HepG2 (cell line): ENCODE data around the gene NAALADL1. TPM values are rescaled to one million over a fixed set of nuclear protein-coding genes. Genes with fewer than 3 reads are reported as not detected.

Experiments used
- ARHGAP35 ChIP-seq: sonication (generic); formaldehyde crosslinking; IDR thresholded peaks from 2 replicates; pipeline ENCODE4 v1.9.0; 2022; ENCODE audit warnings: mild to moderate bottlenecking, inconsistent platforms, moderate library complexity, missing genetic modification reagents, borderline replicate concordance
- FOXA3 ChIP-seq: IDR thresholded peaks from 2 replicates; pipeline ENCODE4 v1.6.1; 2016; ENCODE audit warnings: missing genetic modification reagents, missing compliant biosample characterization
- GTF3A ChIP-seq: sonication (generic); formaldehyde crosslinking; conservative IDR thresholded peaks from 2 replicates; pipeline ENCODE4 v1.4.0; 2020; ENCODE audit warnings: mild to moderate bottlenecking, missing genetic modification reagents
- MAF1 ChIP-seq: sonication (generic); formaldehyde crosslinking; IDR thresholded peaks from 2 replicates; pipeline ENCODE4 v1.5.0; 2020; ENCODE audit warnings: missing genetic modification reagents, borderline replicate concordance
- MTA1 ChIP-seq: sonication (generic); formaldehyde crosslinking; IDR thresholded peaks from 2 replicates; pipeline ENCODE4 v1.4.0; 2020; ENCODE audit warnings: missing genetic modification reagents, mild to moderate bottlenecking, borderline replicate concordance
- NFE2 ChIP-seq: sonication (generic); formaldehyde crosslinking; IDR thresholded peaks from 2 replicates; pipeline ENCODE4 v1.4.0; 2020; ENCODE audit warnings: missing genetic modification reagents
- NR1H2 ChIP-seq: sonication (generic); formaldehyde crosslinking; IDR thresholded peaks from 2 replicates; pipeline ENCODE4 v1.8.1; 2022; ENCODE audit warnings: low read depth, missing genetic modification reagents, borderline replicate concordance
- PHB2 ChIP-seq: fragments of 450-650 bp; IDR thresholded peaks from 2 replicates; pipeline ENCODE4 v1.6.1; 2018; ENCODE audit not compliant: partially characterized antibody
- RBM39 ChIP-seq: fragments of 200-400 bp; formaldehyde crosslinking; IDR thresholded peaks from one replicate; pipeline ENCODE4 v1.6.1; 2018; ENCODE audit warnings: antibody characterized with exemption, mild to moderate bottlenecking, low read depth, low read length; ENCODE audit not compliant: poor library complexity, severe bottlenecking
- TP53 ChIP-seq: sonication (generic); formaldehyde crosslinking; conservative IDR thresholded peaks from 2 replicates; pipeline ENCODE4 v1.4.0; 2020; ENCODE audit warnings: missing genetic modification reagents
- ZBTB21 ChIP-seq: sonication (generic); formaldehyde crosslinking; IDR thresholded peaks from 2 replicates; pipeline ENCODE4 v1.4.0; 2020; ENCODE audit warnings: missing genetic modification reagents
- ZBTB7A ChIP-seq: sonication (generic); formaldehyde crosslinking; IDR thresholded peaks from 2 replicates; pipeline ENCODE4 v1.8.0; 2022; ENCODE audit warnings: mild to moderate bottlenecking, missing genetic modification reagents
- ZFP36L1 ChIP-seq: sonication (generic); formaldehyde crosslinking; IDR thresholded peaks from 2 replicates; pipeline ENCODE4 v1.8.0; 2022; ENCODE audit warnings: mild to moderate bottlenecking, missing genetic modification reagents, moderate library complexity
- ZKSCAN8 ChIP-seq: IDR thresholded peaks from 2 replicates; pipeline ENCODE4 v1.6.1; 2016; ENCODE audit warnings: borderline replicate concordance, missing genetic modification reagents, missing compliant biosample characterization
- ZNF326 ChIP-seq: sonication (generic); formaldehyde crosslinking; IDR thresholded peaks from 2 replicates; pipeline ENCODE4 v1.4.0; 2020; ENCODE audit warnings: missing genetic modification reagents, borderline replicate concordance
- ZNF44 ChIP-seq: sonication (generic); formaldehyde crosslinking; IDR thresholded peaks from 2 replicates; pipeline ENCODE4 v1.5.1; 2020; ENCODE audit warnings: mild to moderate bottlenecking, missing genetic modification reagents
- ZNF879 ChIP-seq: sonication (generic); formaldehyde crosslinking; IDR thresholded peaks from 2 replicates; pipeline ENCODE4 v1.8.1; 2023; ENCODE audit warnings: missing genetic modification reagents
- polyA plus RNA-seq, 8 experiments: library from polyadenylated mRNA; depleted of rRNA in 3 of 8; stranded (reverse) in 7 of 8; unstranded in 1 of 8; fragments of >200 nt; fragmentation: Illumina TruSeq in 4 of 8; extraction: Trizol in 4 of 8; gene quantifications; 2 replicates each; pipeline versions ENCODE4 v1.2.1 to v1.2.3, GENCODE V29; 2011 to 2016; ENCODE audit warnings: low read depth in 4 of 8, missing spikeins in 1 of 8, mixed read lengths in 1 of 8; ENCODE audit not compliant: insufficient read depth in 1 of 8
- total RNA-seq, 5 experiments: library from RNA; depleted of rRNA; stranded (reverse); fragments of >200 nt; fragmentation: Illumina TruSeq; extraction: Trizol; gene quantifications; 2 replicates each; pipeline ENCODE4 v1.2.3, GENCODE V29; 2016; ENCODE audit warnings: low read depth in 1 of 5
- TF ChIP-seq, protein P1 (sequence below): sonication (generic); formaldehyde crosslinking; IDR thresholded peaks from 2 replicates; pipeline ENCODE4 v1.5.1; 2020; ENCODE audit warnings: missing genetic modification reagents, mild to moderate bottlenecking, borderline replicate concordance
- TF ChIP-seq, protein P2 (sequence below): IDR thresholded peaks from 2 replicates; pipeline ENCODE4 v1.6.1; 2018; ENCODE audit warnings: missing genetic modification reagents, mild to moderate bottlenecking, missing compliant biosample characterization
- TF ChIP-seq, protein P3 (sequence below): sonication (generic); formaldehyde crosslinking; IDR thresholded peaks from 2 replicates; pipeline ENCODE4 v1.4.0; 2020; ENCODE audit warnings: missing genetic modification reagents
- TF ChIP-seq, protein P4 (sequence below): sonication (generic); formaldehyde crosslinking; IDR thresholded peaks from 2 replicates; pipeline ENCODE4 v1.5.1; 2020; ENCODE audit warnings: mild to moderate bottlenecking, missing genetic modification reagents, borderline replicate concordance

NAALADL1 gene
- total and polyA plus RNA-seq, 2 of the 13 experiments (the other 11 are each of a cell fraction or from before 2014, with no cell fraction given): 9.3 to 33.9 TPM

DNA sequence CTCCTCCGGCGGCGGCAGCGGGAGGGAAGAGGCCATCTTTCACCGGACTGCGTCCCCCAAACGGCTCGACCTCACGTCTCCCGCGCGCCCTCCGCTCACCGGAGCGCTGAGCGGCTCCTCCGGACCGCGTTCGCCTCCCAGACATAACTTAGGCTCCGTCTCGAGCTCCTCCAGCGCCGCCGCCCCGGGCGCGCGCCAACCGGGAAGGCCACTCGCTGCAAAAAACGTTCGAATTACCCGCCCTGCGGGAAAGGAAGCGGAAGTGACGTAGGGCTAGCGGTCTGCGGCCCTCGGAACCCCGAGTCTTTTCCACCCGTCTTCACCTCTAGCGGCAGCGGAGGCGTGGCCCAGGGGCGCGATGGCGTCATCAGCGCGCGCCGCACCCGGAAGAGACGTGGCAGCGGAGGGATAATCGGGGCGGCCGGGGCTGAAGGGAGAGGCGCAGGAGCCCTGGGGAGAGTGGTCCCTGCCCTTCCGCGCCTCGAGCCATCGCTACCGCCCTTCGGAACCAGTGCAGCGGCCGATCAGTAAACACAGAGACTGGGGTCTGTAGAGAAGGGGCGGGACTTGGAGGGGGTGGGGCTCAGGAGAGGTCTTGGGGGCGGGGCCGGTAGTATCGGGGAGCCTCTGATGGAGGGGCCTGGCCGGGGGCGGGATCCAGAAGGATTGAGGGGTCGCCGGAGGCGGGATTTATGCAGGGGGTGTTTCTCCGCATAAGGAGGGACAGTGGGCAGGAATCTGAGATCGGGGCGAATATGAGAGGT lies 25.7 kb upstream of the NAALADL1 start, which contains the start of the genes CDCA5 and ZFPL1 (continued):
- TF ChIP-seq FOXA3 (CRISPR knock-in tag): peak; percentile 72
- TF ChIP-seq GTF3A (CRISPR knock-in tag): no peak
- TF ChIP-seq MTA1 (CRISPR knock-in tag): peak; percentile 82
- TF ChIP-seq, protein P1, sequence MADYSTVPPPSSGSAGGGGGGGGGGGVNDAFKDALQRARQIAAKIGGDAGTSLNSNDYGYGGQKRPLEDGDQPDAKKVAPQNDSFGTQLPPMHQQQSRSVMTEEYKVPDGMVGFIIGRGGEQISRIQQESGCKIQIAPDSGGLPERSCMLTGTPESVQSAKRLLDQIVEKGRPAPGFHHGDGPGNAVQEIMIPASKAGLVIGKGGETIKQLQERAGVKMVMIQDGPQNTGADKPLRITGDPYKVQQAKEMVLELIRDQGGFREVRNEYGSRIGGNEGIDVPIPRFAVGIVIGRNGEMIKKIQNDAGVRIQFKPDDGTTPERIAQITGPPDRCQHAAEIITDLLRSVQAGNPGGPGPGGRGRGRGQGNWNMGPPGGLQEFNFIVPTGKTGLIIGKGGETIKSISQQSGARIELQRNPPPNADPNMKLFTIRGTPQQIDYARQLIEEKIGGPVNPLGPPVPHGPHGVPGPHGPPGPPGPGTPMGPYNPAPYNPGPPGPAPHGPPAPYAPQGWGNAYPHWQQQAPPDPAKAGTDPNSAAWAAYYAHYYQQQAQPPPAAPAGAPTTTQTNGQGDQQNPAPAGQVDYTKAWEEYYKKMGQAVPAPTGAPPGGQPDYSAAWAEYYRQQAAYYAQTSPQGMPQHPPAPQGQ (CRISPR knock-in tag): no peak
- TF ChIP-seq ZBTB7A (CRISPR knock-in tag): 0 out of 2 replicates have a peak, but pooled peaks have one; percentile 36
- TF ChIP-seq ZBTB21 (CRISPR knock-in tag): peak; percentile 75; the same call in 1 of the 2 replicates
- TF ChIP-seq ARHGAP35: no peak; the same call in 1 of the 2 replicates
- no peak for TF ChIP-seq PHB2
- TF ChIP-seq, protein P2, sequence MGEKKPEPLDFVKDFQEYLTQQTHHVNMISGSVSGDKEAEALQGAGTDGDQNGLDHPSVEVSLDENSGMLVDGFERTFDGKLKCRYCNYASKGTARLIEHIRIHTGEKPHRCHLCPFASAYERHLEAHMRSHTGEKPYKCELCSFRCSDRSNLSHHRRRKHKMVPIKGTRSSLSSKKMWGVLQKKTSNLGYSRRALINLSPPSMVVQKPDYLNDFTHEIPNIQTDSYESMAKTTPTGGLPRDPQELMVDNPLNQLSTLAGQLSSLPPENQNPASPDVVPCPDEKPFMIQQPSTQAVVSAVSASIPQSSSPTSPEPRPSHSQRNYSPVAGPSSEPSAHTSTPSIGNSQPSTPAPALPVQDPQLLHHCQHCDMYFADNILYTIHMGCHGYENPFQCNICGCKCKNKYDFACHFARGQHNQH (CRISPR knock-in tag): peak; percentile 78
- TF ChIP-seq NFE2 (CRISPR knock-in tag): no peak
- TF ChIP-seq ZFP36L1 (CRISPR knock-in tag): peak; percentile 64; the same call in 1 of the 2 replicates
- TF ChIP-seq TP53: no peak
- no peak for TF ChIP-seq MAF1 (CRISPR knock-in tag)
- TF ChIP-seq ZNF44: no peak
- no peak for TF ChIP-seq NR1H2 (CRISPR knock-in tag)
- TF ChIP-seq RBM39: no peak
- no peak for TF ChIP-seq ZNF879 (CRISPR knock-in tag)
- TF ChIP-seq, protein P3, sequence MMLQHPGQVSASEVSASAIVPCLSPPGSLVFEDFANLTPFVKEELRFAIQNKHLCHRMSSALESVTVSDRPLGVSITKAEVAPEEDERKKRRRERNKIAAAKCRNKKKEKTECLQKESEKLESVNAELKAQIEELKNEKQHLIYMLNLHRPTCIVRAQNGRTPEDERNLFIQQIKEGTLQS (CRISPR knock-in tag): peak; percentile 62
- no peak for TF ChIP-seq ZNF326 (CRISPR knock-in tag)
- TF ChIP-seq, protein P4, sequence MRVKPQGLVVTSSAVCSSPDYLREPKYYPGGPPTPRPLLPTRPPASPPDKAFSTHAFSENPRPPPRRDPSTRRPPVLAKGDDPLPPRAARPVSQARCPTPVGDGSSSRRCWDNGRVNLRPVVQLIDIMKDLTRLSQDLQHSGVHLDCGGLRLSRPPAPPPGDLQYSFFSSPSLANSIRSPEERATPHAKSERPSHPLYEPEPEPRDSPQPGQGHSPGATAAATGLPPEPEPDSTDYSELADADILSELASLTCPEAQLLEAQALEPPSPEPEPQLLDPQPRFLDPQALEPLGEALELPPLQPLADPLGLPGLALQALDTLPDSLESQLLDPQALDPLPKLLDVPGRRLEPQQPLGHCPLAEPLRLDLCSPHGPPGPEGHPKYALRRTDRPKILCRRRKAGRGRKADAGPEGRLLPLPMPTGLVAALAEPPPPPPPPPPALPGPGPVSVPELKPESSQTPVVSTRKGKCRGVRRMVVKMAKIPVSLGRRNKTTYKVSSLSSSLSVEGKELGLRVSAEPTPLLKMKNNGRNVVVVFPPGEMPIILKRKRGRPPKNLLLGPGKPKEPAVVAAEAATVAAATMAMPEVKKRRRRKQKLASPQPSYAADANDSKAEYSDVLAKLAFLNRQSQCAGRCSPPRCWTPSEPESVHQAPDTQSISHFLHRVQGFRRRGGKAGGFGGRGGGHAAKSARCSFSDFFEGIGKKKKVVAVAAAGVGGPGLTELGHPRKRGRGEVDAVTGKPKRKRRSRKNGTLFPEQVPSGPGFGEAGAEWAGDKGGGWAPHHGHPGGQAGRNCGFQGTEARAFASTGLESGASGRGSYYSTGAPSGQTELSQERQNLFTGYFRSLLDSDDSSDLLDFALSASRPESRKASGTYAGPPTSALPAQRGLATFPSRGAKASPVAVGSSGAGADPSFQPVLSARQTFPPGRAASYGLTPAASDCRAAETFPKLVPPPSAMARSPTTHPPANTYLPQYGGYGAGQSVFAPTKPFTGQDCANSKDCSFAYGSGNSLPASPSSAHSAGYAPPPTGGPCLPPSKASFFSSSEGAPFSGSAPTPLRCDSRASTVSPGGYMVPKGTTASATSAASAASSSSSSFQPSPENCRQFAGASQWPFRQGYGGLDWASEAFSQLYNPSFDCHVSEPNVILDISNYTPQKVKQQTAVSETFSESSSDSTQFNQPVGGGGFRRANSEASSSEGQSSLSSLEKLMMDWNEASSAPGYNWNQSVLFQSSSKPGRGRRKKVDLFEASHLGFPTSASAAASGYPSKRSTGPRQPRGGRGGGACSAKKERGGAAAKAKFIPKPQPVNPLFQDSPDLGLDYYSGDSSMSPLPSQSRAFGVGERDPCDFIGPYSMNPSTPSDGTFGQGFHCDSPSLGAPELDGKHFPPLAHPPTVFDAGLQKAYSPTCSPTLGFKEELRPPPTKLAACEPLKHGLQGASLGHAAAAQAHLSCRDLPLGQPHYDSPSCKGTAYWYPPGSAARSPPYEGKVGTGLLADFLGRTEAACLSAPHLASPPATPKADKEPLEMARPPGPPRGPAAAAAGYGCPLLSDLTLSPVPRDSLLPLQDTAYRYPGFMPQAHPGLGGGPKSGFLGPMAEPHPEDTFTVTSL (CRISPR knock-in tag): no peak
- peak; percentile 67; the same call in 1 of the 2 replicates for TF ChIP-seq ZKSCAN8 (CRISPR knock-in tag)
